IPS-NIHi7 (cell line): ENCODE measurements around the gene PFAS.
A peak's percentile ranks its signal among the peaks of the same experiment; 100 is the strongest.
"Not testable (repeated sequence)": the region's sequence is repeated elsewhere in the genome, so short reads cannot be mapped to it uniquely, and the experiment has no call there.

Experiments
- DNase-seq: peaks from one replicate; pipeline ENCODE4 v3.0.0; 2012; ENCODE audit warnings: mixed read lengths; ENCODE audit errors: extremely low spot score

Gene PFAS

DNA sequence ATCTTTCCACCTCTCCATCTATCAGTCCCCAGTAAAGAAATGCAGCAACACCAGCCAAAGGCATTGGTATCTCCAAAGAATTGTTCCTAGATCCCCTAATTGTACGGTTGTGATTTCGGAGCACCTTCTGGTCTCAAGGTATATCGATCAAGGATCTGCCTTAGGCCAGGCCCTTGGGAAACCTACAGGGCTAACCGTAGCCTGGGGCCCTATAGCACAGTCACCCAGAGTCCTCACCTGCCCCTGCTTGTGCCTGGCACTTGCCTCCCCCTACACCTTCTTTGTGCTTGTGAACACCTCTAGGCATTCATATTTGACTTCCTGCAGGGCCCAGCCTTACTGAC lies 21.9 kb upstream of the PFAS start:
- DNase-seq, result peak; percentile 26

DNA sequence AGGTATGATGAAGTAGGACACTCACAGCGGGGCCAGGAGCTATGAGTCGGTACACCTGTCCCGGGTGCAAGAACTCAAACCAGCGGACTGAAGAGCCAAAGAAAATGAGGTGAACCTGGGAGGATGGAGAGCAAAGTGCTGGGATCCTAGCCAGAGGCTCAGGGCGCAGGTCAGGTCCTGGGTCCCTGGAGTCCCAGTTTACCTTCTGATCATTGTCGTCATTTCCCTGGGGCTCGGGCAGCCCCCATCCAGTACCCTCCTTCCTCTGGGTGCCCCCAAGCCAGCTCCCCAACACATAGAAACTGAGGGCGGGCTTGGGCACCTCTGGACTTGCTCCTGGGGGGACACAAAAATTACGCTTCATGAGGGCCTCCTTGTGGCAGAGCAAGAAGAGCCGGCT lies 17.4 kb upstream of the PFAS start:
- no peak for DNase-seq

DNA sequence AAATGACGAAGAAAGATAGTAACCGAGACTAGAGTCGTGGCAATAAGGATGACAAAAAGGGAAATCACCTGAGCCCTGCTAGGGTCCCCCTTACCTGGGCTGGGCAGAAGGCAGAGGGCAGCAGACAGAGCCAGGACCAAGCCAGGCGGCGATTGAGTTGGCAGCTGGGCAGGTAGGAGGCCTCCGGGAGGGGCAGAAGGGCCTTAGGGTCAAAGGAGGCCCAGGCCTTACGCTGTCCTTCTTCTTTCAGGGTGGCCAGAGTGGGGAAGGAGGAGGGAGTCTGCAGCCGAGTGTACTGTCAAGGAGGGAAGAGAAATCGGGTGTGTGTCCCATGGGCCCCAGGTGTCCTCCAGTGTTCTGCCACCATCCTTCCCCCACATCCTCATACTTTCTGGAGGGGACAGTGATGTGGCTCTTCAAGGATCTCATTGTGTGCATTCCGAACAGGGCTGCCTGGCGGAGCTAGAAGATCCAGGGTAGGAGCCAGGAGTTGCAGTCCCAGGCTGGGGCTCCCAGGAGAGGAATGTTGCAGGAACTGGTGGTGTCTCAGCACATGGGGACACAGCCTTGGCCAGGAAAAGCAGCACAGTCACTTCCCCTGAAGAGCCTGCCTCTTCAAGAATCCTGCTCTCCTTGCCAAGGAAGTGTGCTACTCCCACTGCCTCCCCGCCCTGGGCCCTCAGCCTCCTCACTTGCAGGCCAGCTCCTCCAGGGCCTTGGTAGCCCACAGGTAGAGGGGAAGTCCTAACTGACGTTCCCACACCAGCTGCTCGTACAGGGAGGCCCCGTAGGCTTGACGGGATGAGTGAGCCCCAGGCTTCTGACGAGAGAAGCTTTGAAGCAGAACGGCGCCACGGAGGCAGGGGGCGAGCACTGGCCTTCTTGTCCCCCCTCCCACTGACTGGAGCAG lies 14.5 kb upstream of the PFAS start:
- no peak for DNase-seq

DNA sequence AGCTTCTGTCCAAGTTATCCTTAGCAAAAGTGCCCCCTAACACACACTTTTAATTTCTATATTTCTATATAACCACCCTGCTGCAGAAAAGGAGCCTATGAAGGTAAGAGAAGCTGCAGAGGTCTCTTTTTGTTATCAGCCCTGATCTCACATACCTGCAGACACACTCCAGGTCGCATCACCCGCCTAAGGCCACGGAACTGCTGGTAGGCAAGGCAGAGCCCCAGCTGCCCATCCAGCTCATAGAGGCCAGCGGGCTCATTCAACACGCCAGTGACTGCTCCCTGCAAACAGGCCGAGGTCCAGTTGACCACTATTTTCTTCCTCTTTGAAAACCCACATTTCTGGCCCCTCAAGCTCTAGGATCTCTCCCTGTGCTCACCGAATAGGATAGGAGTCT lies 13.4 kb upstream of the PFAS start:
- no peak for DNase-seq

DNA sequence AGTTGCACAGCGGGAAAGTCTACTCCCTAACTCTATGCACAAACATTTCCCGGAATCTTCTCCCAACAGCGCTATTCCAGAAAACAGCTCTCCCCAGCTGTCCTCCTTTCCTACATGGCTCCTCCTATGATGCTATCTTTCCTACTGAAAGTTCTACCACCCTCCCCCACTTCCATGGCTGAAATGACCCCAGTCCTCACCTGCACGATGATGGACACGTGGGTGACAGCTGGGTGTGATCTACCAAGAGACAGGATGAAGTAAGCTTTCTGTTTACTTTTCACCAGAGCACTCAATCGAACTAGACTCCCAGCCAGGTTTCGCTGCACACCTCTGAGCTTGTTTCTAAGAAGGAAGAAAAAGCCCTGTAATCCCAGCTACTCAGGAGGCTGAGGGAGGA lies 11.9 kb upstream of the PFAS start:
- no peak for DNase-seq

DNA sequence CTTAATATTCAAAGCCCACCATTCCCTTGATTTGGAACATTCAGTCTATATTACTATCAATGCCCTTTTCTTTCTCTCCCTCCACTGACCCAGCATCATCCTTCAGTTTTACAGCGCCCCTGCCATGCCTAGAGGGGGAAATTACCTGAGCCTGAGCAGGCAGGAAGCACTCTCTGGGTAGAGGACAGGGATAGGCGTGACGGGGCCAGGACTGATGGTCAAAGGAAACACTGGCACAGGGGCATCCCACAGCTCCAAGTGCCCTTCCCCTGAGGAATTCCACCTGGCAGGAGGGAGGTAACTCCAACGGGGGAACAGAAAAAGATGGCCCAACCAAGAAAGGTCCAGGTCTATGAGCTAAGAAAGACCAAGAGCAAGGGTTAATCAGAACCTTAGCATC lies 11.2 kb upstream of the PFAS start:
- no peak for DNase-seq

DNA sequence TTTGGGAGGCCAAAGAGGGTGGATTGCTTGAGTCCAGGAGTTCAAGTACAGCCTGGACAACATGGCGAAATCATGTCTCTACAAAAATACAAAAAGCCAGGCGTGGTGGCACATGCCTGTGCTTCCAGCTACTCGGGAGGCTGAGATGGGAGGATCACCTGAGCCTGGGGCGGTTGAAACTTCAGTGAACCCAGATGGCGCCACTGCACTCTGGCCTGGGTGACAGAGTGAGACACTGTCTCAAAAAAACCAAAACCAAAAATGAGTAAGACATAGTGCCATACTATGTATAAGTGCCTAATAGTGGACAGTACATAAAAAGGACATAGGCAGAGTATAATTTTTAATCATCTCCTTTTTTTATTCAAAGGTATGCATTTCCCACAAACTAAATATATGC lies 5.3 kb upstream of the PFAS start:
- DNase-seq, result no peak

DNA sequence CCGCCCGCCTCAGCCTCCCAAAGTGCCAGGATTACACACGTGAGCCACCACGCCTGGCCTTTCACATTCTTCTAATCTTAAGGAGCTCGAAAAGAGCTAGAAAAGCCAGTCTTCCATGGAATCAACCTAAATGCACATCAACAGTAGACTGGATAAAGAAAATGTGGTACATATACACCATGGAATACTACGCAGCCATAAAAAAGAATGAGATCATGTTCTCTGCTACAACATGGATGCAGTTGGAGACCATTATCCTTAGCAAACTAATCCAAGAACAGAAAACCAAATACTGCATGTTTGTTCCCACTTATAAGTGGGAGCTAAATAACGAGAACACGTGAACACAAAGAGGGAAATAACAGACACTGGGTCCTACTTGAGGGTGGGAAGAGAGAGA lies 4.3 kb upstream of the PFAS start:
- no peak for DNase-seq

DNA sequence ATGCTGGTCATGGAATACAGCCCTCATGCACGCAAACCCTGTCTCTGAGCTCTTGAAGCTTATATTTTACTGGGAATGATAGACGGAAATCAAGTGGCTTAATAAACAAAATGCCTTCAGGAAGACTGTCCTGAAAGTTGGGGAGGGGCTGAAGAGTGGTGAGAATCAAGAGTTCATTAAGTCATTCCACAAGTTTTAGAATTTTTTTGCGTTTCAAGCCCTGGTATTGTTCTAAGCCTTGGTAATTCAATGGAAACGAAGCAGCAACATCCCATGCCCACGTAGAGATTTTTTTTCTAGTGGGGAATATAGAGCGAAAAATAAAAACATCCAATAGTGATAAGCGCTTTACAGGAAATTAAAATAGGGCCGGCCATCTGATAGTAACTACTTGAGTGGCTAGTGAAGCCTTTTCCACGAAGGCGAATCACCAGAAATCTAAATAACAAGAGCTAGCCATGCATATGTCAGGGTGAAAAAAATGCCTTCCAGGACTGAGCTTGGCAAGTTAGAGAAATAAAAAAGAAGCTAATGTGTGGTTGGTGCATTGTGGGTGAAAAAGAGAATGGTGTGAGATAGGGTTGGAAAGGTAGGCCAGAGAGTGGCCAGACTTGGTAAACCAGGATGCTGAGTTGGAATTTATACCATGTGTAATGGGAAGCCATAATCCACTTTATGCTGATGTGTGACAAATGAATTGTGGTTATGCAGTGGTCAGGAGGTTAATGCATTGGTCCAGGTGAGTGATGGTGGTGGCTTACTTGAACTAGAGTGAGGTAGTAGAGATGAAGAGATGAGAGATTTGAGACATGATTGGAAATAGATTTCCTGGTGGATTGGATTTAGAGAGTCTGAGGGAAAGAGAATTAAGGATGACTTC lies 772 bp downstream of the PFAS start:
- DNase-seq, result no peak

DNA sequence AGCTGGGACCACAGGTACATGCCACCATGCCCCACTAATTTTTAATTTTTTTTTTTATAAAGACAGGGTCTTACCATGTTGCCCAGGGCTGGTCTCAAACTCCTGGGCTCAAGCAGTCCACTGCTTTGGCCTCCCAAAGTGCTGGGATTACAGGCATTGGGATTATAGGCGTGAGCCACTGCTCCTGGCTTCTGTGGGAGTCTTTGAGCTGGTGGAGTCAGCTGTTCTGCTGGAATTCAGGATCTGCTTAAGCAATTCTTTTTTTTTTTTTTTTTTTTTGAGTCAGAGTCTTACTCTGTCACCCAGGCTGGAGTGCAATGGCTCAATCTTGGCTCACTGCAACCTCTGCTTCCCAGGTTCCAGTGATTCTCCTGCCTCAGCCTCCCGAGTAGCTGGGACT lies 2.3 kb downstream of the PFAS start:
- DNase-seq, result not testable (repeated sequence)

DNA sequence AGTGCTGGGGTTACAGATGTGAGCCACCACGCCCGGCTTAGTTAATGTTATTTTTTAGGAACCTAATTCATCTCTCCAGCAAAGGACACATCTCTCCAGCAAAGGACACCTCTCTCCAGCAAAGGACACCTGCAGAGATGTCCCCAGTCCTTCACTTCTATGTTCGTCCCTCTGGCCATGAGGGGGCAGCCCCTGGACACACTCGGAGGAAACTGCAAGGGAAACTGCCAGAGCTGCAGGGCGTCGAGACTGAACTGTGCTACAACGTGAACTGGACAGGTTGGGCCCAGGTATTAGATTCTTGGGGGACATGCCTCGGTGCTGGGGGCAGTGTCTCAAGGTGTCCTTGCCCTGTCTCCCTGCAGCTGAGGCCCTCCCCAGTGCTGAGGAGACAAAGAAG lies 4.7 kb downstream of the PFAS start:
- no peak for DNase-seq

DNA sequence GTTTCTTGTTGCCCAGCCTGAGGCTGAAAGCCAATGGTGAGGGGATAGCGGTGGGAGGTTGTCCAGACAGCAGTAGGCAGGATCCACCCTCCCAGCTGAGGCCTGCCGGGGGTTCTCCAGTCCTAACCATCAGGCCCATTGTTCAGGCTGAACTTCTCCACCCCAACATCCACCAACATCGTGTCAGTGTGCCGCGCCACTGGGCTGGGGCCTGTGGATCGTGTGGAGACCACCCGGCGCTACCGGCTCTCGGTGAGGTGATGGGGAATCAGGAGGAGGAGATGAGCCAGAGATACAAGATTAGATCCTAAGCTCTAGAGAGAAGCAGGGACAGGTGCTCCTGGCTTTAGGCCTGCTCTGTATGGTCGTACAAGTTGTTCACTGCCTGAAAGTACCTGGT lies 5.8 kb downstream of the PFAS start:
- no peak for DNase-seq

DNA sequence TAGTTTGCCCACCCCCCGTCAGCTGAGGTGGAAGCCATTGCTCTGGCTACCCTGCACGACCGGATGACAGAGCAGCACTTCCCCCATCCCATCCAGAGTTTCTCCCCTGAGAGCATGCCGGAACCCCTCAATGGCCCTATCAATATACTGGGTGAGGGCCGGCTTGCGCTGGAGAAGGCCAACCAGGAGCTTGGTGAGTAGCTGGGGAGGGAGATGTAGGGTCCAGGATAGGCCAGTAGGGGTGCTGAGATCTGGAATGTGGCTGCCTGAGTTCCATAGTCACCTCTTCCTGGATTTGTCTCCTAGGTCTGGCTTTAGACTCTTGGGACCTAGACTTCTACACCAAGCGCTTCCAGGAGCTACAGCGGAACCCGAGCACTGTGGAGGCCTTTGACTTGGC lies 6.4 kb downstream of the PFAS start:
- no peak for DNase-seq

DNA sequence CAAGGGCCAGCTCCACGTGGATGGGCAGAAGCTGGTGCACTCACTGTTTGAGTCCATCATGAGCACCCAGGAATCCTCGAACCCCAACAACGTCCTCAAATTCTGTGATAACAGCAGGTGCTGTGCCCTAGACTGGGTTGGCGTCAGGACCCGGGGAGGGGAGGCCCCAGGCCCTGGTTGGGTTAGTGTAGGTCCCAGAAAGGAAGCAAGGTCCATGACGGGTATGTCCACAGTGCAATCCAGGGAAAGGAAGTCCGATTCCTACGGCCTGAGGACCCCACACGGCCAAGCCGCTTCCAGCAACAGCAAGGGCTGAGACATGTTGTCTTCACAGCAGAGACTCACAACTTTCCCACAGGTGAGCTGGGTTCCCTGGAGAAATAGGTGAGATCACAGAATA lies 7.2 kb downstream of the PFAS start:
- DNase-seq, result no peak

DNA sequence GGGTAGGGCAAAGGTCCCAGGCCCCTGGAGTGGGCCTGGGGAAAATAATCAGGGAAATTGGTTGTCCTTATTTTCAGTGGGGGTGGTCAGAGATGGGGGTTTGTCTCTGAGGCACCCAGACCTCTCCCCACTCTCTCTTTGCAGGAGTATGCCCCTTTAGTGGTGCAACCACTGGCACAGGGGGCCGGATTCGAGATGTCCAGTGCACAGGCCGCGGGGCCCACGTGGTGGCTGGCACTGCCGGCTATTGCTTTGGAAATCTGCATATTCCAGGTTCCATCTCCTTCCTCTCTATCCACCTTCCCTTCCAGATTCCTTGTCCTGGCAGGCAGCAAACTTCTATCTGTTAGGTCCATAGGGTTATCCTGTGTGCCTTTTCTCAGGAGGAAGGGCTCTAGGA lies 7.6 kb downstream of the PFAS start:
- no peak for DNase-seq

DNA sequence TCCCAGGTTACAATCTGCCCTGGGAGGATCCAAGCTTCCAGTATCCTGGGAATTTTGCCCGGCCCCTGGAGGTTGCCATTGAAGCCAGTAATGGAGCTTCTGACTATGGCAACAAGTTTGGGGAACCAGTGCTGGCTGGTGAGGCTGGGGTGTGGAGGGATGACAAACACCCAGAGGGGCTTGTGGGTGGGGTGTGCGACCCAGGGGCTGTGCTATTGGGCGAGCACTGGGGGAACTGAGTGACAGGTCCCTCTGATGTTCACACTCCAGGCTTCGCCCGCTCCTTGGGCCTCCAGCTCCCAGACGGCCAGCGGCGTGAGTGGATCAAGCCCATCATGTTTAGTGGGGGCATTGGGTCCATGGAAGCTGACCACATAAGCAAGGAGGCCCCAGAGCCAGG lies 8.7 kb downstream of the PFAS start:
- DNase-seq, result no peak

DNA sequence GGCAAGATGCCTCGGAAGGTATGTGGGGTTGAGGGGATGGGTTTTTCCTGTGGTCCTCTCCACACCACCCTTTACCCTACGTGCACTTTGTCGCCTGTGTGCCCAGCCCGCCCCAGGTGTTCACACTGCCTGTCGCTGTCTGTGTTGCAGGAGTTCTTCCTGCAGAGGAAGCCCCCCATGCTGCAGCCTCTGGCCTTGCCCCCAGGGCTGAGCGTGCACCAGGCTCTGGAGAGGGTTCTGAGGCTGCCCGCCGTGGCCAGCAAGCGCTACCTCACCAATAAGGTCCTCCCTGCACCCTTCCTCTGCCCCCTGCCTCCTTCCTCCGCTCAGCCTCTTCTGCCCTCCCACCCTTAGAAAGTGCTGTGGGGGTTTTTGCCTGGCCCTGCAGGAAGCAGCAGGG lies 15.2 kb downstream of the PFAS start:
- no peak for DNase-seq

DNA sequence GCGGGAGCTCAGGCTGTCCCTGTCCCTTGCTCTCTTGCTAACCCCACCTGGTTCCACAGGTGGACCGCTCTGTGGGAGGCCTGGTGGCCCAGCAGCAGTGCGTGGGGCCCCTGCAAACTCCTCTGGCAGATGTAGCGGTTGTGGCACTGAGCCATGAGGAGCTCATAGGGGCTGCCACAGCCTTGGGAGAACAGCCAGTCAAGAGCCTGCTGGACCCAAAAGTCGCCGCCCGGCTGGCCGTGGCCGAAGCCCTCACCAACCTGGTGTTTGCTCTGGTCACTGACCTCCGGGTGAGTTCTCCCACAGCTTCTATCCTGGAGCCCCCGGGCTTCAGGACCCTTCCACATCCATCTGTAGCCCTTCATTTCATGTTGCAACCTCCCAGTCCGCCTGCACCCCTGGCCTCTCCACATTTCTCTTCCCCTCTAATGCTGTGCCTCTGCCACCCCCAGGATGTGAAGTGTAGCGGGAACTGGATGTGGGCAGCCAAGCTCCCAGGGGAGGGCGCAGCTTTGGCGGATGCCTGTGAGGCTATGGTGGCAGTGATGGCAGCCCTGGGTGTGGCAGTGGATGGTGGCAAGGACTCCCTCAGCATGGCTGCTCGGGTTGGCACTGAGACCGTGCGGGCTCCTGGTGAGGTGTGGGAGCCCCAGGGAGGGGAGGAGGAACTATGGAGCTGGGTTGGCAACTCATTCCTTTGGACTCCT lies 15.9 kb downstream of the PFAS start:
- DNase-seq, result no peak

DNA sequence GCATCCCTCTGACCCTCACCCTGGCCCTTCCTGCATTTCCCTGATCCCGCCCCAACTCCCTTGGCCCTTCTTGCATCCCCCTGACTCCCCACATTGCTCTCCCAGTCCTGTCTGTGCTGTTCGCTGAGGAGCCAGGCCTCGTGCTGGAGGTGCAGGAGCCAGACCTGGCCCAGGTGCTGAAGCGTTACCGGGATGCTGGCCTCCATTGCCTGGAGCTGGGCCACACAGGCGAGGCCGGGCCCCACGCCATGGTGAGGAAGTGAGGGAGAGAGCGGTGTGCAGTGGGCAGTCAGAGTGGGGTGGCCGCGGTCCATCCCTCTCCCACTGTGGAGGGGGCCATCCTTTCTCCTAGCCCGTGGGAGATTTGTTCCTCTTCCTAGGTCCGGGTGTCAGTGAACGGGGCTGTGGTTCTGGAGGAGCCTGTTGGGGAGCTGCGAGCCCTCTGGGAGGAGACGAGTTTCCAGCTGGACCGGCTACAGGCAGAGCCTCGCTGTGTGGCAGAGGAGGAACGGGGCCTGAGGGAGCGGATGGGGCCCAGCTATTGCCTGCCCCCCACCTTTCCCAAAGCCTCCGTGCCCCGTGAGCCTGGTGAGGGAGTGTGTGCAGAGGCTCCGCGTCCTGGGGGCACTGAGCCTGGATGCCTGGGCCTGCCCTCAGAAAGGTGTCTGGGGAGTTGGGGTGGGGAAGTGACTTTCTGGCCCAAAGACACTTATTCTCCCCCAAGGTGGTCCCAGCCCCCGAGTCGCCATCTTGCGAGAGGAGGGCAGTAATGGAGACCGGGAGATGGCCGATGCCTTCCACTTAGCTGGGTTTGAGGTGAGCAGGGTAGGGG lies 17.8 kb downstream of the PFAS start:
- no peak for DNase-seq

DNA sequence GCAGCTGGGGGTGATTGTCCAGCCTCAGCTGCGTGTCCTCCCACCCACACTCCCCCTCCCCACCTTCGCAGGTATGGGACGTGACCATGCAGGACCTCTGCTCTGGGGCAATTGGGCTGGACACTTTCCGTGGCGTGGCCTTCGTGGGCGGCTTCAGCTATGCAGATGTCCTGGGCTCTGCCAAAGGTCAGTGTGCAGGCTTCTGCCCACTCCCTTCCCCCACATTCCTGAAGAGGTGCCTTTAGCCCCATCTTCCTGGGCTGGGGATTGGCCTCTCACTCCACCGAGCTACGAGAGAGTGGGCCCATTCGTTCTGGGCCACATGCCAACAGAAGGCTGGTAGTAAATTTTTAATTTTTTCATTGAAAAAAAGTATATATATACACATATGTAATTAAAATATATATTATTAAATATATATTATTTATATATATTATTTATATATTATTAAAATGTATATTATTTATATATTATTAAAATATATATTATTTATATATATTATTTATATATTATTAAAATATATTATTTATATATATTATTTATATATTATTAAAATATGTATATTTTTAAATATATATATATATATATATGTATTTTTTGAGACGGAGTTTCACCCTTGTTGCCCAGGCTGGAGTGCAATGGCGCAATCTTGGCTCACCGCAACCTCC lies 18.5 kb downstream of the PFAS start:
- DNase-seq, result no peak
